Measurements from ENCODE around the gene DBH.

DBH gene

GRCh38 chr9:133603135-133603927 lies 32.8 kb upstream of the DBH start:
- Histone ChIP-seq H3K9ac (ENCODE audit: low read depth in 1 of 2, low read length in 2 of 2) (no peak overlapping the region), H3K4me3 (ENCODE audit: low read length in 2 of 2) (no peak overlapping the region), H3K9me3 (ENCODE audit: control insufficient read depth in 2 of 2, low read length in 2 of 2) (no peaks in the 10 kb centered on the region), H3K27me3 (ENCODE audit: control insufficient read depth in 2 of 2, insufficient read depth in 2 of 2, low read length in 2 of 2) (peaks cover 9 to 12% of the 10 kb centered on the region in 2 donors), H3K4me1 (ENCODE audit: control insufficient read depth in 2 of 2, insufficient read depth in 2 of 2, low read length in 2 of 2) (no peaks in the 10 kb centered on the region), H3K27ac (ENCODE audit: low read depth in 2 of 2, low read length in 2 of 2) (no peak overlapping the region), H3K36me3 (ENCODE audit: control insufficient read depth in 2 of 2, insufficient read depth in 2 of 2, low read length in 2 of 2) (no peaks in the 10 kb centered on the region)

GRCh38 chr9:133604214-133604613 lies 31.9 kb upstream of the DBH start:
- H3K4me3 ChIP-seq (ENCODE audit: low read length in 2 of 2): no peak overlapping the region
- H3K36me3 ChIP-seq (ENCODE audit: control insufficient read depth in 2 of 2, insufficient read depth in 2 of 2, low read length in 2 of 2): no peaks in the 10 kb centered on the region
- H3K9ac ChIP-seq (ENCODE audit: low read depth in 1 of 2, low read length in 2 of 2): no peak overlapping the region
- peaks cover 11 to 12% of the 10 kb centered on the region in 2 donors for H3K27me3 ChIP-seq (ENCODE audit: control insufficient read depth in 2 of 2, insufficient read depth in 2 of 2, low read length in 2 of 2)
- H3K4me1 ChIP-seq (ENCODE audit: control insufficient read depth in 2 of 2, insufficient read depth in 2 of 2, low read length in 2 of 2): no peaks in the 10 kb centered on the region
- no peak overlapping the region for H3K27ac ChIP-seq (ENCODE audit: low read depth in 2 of 2, low read length in 2 of 2)
- no peaks in the 10 kb centered on the region for H3K9me3 ChIP-seq (ENCODE audit: control insufficient read depth in 2 of 2, low read length in 2 of 2)

DNA sequence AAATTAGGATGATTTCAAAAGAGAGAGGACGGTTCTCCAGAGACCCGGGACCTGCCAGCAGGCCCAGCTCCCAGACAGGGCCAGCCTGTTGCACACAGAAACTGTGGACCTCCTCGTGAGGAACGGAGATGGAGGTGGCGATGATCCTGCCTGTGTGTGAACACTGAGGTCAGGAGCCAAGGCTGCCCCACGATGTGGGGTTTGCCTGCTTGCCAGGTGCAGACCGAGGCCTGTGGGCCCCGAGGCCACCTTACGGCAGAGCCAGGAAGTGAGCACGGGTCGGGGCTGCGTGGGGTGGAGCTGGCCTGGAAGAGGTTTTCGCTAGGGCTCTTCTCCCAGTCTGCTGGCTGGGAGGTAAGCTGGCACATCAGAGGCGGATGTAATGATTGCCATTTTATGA lies 31.3 kb upstream of the DBH start:
- no peaks in the 10 kb centered on the region for H3K36me3 ChIP-seq (ENCODE audit: control insufficient read depth in 2 of 2, insufficient read depth in 2 of 2, low read length in 2 of 2)
- no peak overlapping the region for H3K4me3 ChIP-seq (ENCODE audit: low read length in 2 of 2)
- no peak overlapping the region for H3K27ac ChIP-seq (ENCODE audit: low read depth in 2 of 2, low read length in 2 of 2)
- no peak overlapping the region for H3K9ac ChIP-seq (ENCODE audit: low read depth in 1 of 2, low read length in 2 of 2)
- peaks cover 12 to 14% of the 10 kb centered on the region in 2 donors for H3K27me3 ChIP-seq (ENCODE audit: control insufficient read depth in 2 of 2, insufficient read depth in 2 of 2, low read length in 2 of 2)
- H3K4me1 ChIP-seq (ENCODE audit: control insufficient read depth in 2 of 2, insufficient read depth in 2 of 2, low read length in 2 of 2): no peaks in the 10 kb centered on the region
- no peaks in the 10 kb centered on the region for H3K9me3 ChIP-seq (ENCODE audit: control insufficient read depth in 2 of 2, low read length in 2 of 2)

DNA sequence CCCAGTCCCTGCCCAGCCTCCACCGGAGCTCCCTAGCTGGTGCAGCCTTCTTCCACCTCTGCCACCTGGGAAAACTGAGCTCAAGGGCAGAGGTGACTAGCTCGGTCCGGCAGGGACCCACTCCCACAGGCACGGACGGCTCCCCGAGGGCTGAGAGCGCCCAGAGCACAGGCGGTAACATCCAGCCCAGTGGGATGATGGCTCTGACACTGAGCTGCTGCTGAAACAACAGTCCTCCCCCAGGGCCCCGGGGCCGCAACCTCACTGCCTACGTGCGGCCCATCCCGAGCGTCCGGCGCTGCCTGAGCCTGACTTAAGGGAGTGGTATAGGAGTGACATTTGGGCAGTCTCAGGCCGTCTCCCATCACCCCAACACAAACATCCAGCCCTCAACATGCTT lies 30.7 kb upstream of the DBH start:
- no peaks in the 10 kb centered on the region for H3K36me3 ChIP-seq (ENCODE audit: control insufficient read depth in 2 of 2, insufficient read depth in 2 of 2, low read length in 2 of 2)
- H3K9ac ChIP-seq (ENCODE audit: low read depth in 1 of 2, low read length in 2 of 2): no peak overlapping the region
- no peak overlapping the region for H3K4me3 ChIP-seq (ENCODE audit: low read length in 2 of 2)
- peaks cover 12 to 16% of the 10 kb centered on the region in 2 donors for H3K27me3 ChIP-seq (ENCODE audit: control insufficient read depth in 2 of 2, insufficient read depth in 2 of 2, low read length in 2 of 2)
- H3K4me1 ChIP-seq (ENCODE audit: control insufficient read depth in 2 of 2, insufficient read depth in 2 of 2, low read length in 2 of 2): no peaks in the 10 kb centered on the region
- H3K27ac ChIP-seq (ENCODE audit: low read depth in 2 of 2, low read length in 2 of 2): no peak overlapping the region
- H3K9me3 ChIP-seq (ENCODE audit: control insufficient read depth in 2 of 2, low read length in 2 of 2): no peaks in the 10 kb centered on the region

- Histone ChIP-seq H3K27me3 (ENCODE audit: control insufficient read depth in 2 of 2, insufficient read depth in 2 of 2, low read length in 2 of 2) (peaks cover 12 to 16% of the 10 kb centered on the region in 2 donors), H3K36me3 (ENCODE audit: control insufficient read depth in 2 of 2, insufficient read depth in 2 of 2, low read length in 2 of 2) (no peaks in the 10 kb centered on the region), H3K27ac (ENCODE audit: low read depth in 2 of 2, low read length in 2 of 2) (no peak overlapping the region), H3K9me3 (ENCODE audit: control insufficient read depth in 2 of 2, low read length in 2 of 2) (no peaks in the 10 kb centered on the region), H3K9ac (ENCODE audit: low read depth in 1 of 2, low read length in 2 of 2) (no peak overlapping the region), H3K4me3 (ENCODE audit: low read length in 2 of 2) (no peak overlapping the region), H3K4me1 (ENCODE audit: control insufficient read depth in 2 of 2, insufficient read depth in 2 of 2, low read length in 2 of 2) (no peaks in the 10 kb centered on the region)
Observed at GRCh38 chr9:133605856-133606707, 30.1 kb upstream of the DBH start.

DNA sequence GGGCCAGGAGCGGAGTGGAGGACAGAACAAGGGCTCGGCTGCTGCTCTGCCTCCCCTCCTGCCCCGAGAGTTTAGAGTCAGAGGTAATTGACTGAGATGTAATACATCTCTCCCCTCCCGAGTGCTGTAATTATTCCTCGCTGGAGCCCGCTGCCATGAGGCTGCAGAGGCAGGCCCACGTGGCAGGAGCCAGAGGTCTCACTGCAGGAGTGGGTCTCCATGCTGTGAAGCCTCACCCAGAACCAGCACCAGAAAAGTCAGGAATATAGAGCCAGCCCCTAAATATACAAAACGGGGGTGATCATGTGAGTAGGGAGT lies 29.5 kb upstream of the DBH start:
- Histone ChIP-seq H3K9ac (ENCODE audit: low read depth in 1 of 2, low read length in 2 of 2) (no peak overlapping the region), H3K4me3 (ENCODE audit: low read length in 2 of 2) (no peak overlapping the region), H3K27ac (ENCODE audit: low read depth in 2 of 2, low read length in 2 of 2) (no peak overlapping the region), H3K36me3 (ENCODE audit: control insufficient read depth in 2 of 2, insufficient read depth in 2 of 2, low read length in 2 of 2) (no peaks in the 10 kb centered on the region), H3K27me3 (ENCODE audit: control insufficient read depth in 2 of 2, insufficient read depth in 2 of 2, low read length in 2 of 2) (peaks cover 13 to 16% of the 10 kb centered on the region in 2 donors), H3K9me3 (ENCODE audit: control insufficient read depth in 2 of 2, low read length in 2 of 2) (no peaks in the 10 kb centered on the region), H3K4me1 (ENCODE audit: control insufficient read depth in 2 of 2, insufficient read depth in 2 of 2, low read length in 2 of 2) (no peaks in the 10 kb centered on the region)

GRCh38 chr9:133607381-133607780 lies 28.8 kb upstream of the DBH start:
- no peak overlapping the region for H3K27ac ChIP-seq (ENCODE audit: low read depth in 2 of 2, low read length in 2 of 2)
- H3K36me3 ChIP-seq (ENCODE audit: control insufficient read depth in 2 of 2, insufficient read depth in 2 of 2, low read length in 2 of 2): no peaks in the 10 kb centered on the region
- H3K9me3 ChIP-seq (ENCODE audit: control insufficient read depth in 2 of 2, low read length in 2 of 2): no peaks in the 10 kb centered on the region
- no peak overlapping the region for H3K9ac ChIP-seq (ENCODE audit: low read depth in 1 of 2, low read length in 2 of 2)
- H3K4me3 ChIP-seq (ENCODE audit: low read length in 2 of 2): no peak overlapping the region
- peaks cover 14 to 16% of the 10 kb centered on the region in 2 donors for H3K27me3 ChIP-seq (ENCODE audit: control insufficient read depth in 2 of 2, insufficient read depth in 2 of 2, low read length in 2 of 2)
- H3K4me1 ChIP-seq (ENCODE audit: control insufficient read depth in 2 of 2, insufficient read depth in 2 of 2, low read length in 2 of 2): no peaks in the 10 kb centered on the region

GRCh38 chr9:133607976-133608375 lies 28.2 kb upstream of the DBH start:
- Histone ChIP-seq H3K4me3 (ENCODE audit: low read length in 2 of 2) (no peak overlapping the region), H3K27me3 (ENCODE audit: control insufficient read depth in 2 of 2, insufficient read depth in 2 of 2, low read length in 2 of 2) (peaks cover 14 to 16% of the 10 kb centered on the region in 2 donors), H3K27ac (ENCODE audit: low read depth in 2 of 2, low read length in 2 of 2) (no peak overlapping the region), H3K4me1 (ENCODE audit: control insufficient read depth in 2 of 2, insufficient read depth in 2 of 2, low read length in 2 of 2) (no peaks in the 10 kb centered on the region), H3K9me3 (ENCODE audit: control insufficient read depth in 2 of 2, low read length in 2 of 2) (no peaks in the 10 kb centered on the region), H3K36me3 (ENCODE audit: control insufficient read depth in 2 of 2, insufficient read depth in 2 of 2, low read length in 2 of 2) (no peaks in the 10 kb centered on the region), H3K9ac (ENCODE audit: low read depth in 1 of 2, low read length in 2 of 2) (no peak overlapping the region)

- Histone ChIP-seq H3K4me3 (ENCODE audit: low read length in 2 of 2) (no peak overlapping the region), H3K9ac (ENCODE audit: low read depth in 1 of 2, low read length in 2 of 2) (no peak overlapping the region), H3K27me3 (ENCODE audit: control insufficient read depth in 2 of 2, insufficient read depth in 2 of 2, low read length in 2 of 2) (peaks cover 13 to 14% of the 10 kb centered on the region in 2 donors)
Observed at GRCh38 chr9:133608382-133608781, 27.8 kb upstream of the DBH start.

DNA sequence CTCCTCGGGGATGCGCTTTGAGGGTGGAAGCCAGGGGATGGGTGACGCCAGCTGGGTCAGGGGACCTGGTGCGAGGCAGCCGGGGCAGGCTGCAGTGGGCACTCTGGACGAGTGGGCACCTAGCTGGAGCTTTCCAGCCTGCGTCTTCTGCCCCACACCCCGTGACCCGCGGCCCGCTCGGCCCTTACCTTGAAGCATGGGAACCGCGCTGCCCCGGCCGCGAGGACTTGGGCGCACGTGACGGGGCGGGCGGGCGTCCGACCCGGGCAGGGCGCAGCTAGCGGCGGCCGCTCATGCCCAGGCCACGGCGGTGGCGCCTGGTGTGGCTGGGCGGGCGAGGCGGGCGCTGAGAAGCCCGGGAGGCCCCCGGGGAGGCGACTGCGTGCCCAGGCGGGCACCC lies 27.3 kb upstream of the DBH start:
- no peak overlapping the region for H3K27ac ChIP-seq (ENCODE audit: low read depth in 2 of 2, low read length in 2 of 2)
- no peak overlapping the region for H3K9ac ChIP-seq (ENCODE audit: low read depth in 1 of 2, low read length in 2 of 2)
- H3K4me3 ChIP-seq (ENCODE audit: low read length in 2 of 2): no peak overlapping the region

More at GRCh38 chr9:133608382-133608781, 27.8 kb upstream of the DBH start:
- Histone ChIP-seq H3K4me1 (ENCODE audit: control insufficient read depth in 2 of 2, insufficient read depth in 2 of 2, low read length in 2 of 2) (no peaks in the 10 kb centered on the region), H3K36me3 (ENCODE audit: control insufficient read depth in 2 of 2, insufficient read depth in 2 of 2, low read length in 2 of 2) (no peaks in the 10 kb centered on the region), H3K9me3 (ENCODE audit: control insufficient read depth in 2 of 2, low read length in 2 of 2) (no peaks in the 10 kb centered on the region), H3K27ac (ENCODE audit: low read depth in 2 of 2, low read length in 2 of 2) (no peak overlapping the region)

More for the DNA sequence above, 27.3 kb upstream of the DBH start:
- Histone ChIP-seq H3K9me3 (ENCODE audit: control insufficient read depth in 2 of 2, low read length in 2 of 2) (no peaks in the 10 kb centered on the region), H3K4me1 (ENCODE audit: control insufficient read depth in 2 of 2, insufficient read depth in 2 of 2, low read length in 2 of 2) (no peaks in the 10 kb centered on the region), H3K27me3 (ENCODE audit: control insufficient read depth in 2 of 2, insufficient read depth in 2 of 2, low read length in 2 of 2) (peaks cover 11 to 14% of the 10 kb centered on the region in 2 donors), H3K36me3 (ENCODE audit: control insufficient read depth in 2 of 2, insufficient read depth in 2 of 2, low read length in 2 of 2) (no peaks in the 10 kb centered on the region)

Data from mucosa of rectum (tissue), 2 donors.